ENCODE data around the gene DPEP1. TPM values are rescaled to one million over a fixed set of nuclear protein-coding genes. Genes with fewer than 3 reads are reported as not detected.

Gene DPEP1
- total RNA-seq (2021): 1.1 and 1.2 TPM in 2 replicates
- long read RNA-seq, partial matches to known transcripts: 0 of 7 reads
- long read RNA-seq, other reads (novel, unspliced or antisense): 6 of 7 reads

- no peak within 1 kb of the TSS for H2BK120ac ChIP-seq (ENCODE audit: low read depth, low read length, poor library complexity, severe bottlenecking)
- H3K18ac ChIP-seq (ENCODE audit: insufficient read length, low read depth, low read length): no peak within 1 kb of the TSS
- H3K9me3 ChIP-seq (ENCODE audit: control insufficient read depth, low read depth, low read length): no peaks in the 10 kb centered on the region
- H3K27me3 ChIP-seq (ENCODE audit: insufficient read depth, low read length): no peaks in the 10 kb centered on the region
- H3K79me1 ChIP-seq (ENCODE audit: insufficient read depth, low read depth, low read length, poor library complexity, severe bottlenecking): no peaks in the 10 kb centered on the region
- H3K27ac ChIP-seq (ENCODE audit: insufficient read length, low read depth, low read length): no peak within 1 kb of the TSS
- peak; percentile 59 for DNase-seq
- H4K5ac ChIP-seq (ENCODE audit: insufficient read length, low read depth, low read length): no peak within 1 kb of the TSS
- WGBS (ENCODE audit: extremely low coverage, insufficient read length, low lambda C conversion rate): no CpG with 5 or more reads among the region's 19 CpGs
- Mint-ChIP-seq H3K4me1 (peaks cover 6 to 17% of the 10 kb centered on the region in 2 experiments), H3K36me3 (ENCODE audit: insufficient read depth in 1 of 3, low read depth in 3 of 3) (peaks cover 0 to 5% (median 3%) of the 10 kb centered on the region in 3 experiments; a peak in 3 of 7 replicates), H3K4me3 (peak within 1 kb of the TSS in 1 of 2 experiments; percentile 65; a peak in 3 of 5 replicates), H3K9me3 (peaks cover 0 to 2% of the 10 kb centered on the region in 2 experiments; a peak in 1 of 5 replicates), H3K27ac (no peak within 1 kb of the TSS; a peak in 1 of 7 replicates), H3K27me3 (ENCODE audit: low read depth) (peaks cover 1% of the 10 kb centered on the region)
- H2AK5ac ChIP-seq (ENCODE audit: insufficient read length, low read length): no peak within 1 kb of the TSS
- no peak within 1 kb of the TSS for H3K4ac ChIP-seq (ENCODE audit: low read depth, low read length)
- H4K91ac ChIP-seq (ENCODE audit: insufficient read length, low read depth, low read length): no peak within 1 kb of the TSS
- H2AFZ ChIP-seq (ENCODE audit: low read length): no peak within 1 kb of the TSS
- H2BK12ac ChIP-seq (ENCODE audit: insufficient read length, low read depth, low read length): no peak within 1 kb of the TSS
- TF ChIP-seq, protein P1, sequence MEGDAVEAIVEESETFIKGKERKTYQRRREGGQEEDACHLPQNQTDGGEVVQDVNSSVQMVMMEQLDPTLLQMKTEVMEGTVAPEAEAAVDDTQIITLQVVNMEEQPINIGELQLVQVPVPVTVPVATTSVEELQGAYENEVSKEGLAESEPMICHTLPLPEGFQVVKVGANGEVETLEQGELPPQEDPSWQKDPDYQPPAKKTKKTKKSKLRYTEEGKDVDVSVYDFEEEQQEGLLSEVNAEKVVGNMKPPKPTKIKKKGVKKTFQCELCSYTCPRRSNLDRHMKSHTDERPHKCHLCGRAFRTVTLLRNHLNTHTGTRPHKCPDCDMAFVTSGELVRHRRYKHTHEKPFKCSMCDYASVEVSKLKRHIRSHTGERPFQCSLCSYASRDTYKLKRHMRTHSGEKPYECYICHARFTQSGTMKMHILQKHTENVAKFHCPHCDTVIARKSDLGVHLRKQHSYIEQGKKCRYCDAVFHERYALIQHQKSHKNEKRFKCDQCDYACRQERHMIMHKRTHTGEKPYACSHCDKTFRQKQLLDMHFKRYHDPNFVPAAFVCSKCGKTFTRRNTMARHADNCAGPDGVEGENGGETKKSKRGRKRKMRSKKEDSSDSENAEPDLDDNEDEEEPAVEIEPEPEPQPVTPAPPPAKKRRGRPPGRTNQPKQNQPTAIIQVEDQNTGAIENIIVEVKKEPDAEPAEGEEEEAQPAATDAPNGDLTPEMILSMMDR (conservative IDR thresholded peaks at IDR 0.05): no peak
- H4K20me1 ChIP-seq (ENCODE audit: control insufficient read depth, insufficient read depth, insufficient read length): no peaks in the 10 kb centered on the region
- H2BK15ac ChIP-seq (ENCODE audit: low read depth, low read length): 0 out of 2 replicates have a peak within 1 kb of the TSS, but pooled peaks have one; percentile 52
- no peak within 1 kb of the TSS for H3K9ac ChIP-seq (ENCODE audit: extremely low read depth, insufficient read length, low read length)
- H2BK5ac ChIP-seq (ENCODE audit: insufficient read length, low read length): no peak within 1 kb of the TSS
- H3K56ac ChIP-seq (ENCODE audit: insufficient read length, low read depth, low read length): no peak within 1 kb of the TSS
- no peaks in the 10 kb centered on the region for H3K23me2 ChIP-seq (ENCODE audit: insufficient read length, low read depth, low read length, poor library complexity, severe bottlenecking)
- no peak within 1 kb of the TSS for H4K8ac ChIP-seq (replicated peaks; ENCODE audit: insufficient read length, low read depth, low read length)
- H3K23ac ChIP-seq (ENCODE audit: insufficient read length, low read depth, low read length): no peak within 1 kb of the TSS
- H2BK20ac ChIP-seq (ENCODE audit: low read depth, low read length, poor library complexity, severe bottlenecking): no peak within 1 kb of the TSS
- H3K79me2 ChIP-seq (ENCODE audit: insufficient read depth, low read length): no peaks in the 10 kb centered on the region
- no peak within 1 kb of the TSS for H3T11ph ChIP-seq (ENCODE audit: low read length)
- no peak within 1 kb of the TSS for H3K4me2 ChIP-seq (ENCODE audit: insufficient read depth, insufficient read length, low read length)
- H3K4me1 ChIP-seq (ENCODE audit: insufficient read depth, low read length): no peaks in the 10 kb centered on the region; the same call in 1 of the 2 replicates
- peak within 1 kb of the TSS; percentile 1; the same call in 1 of the 2 replicates for H3K14ac ChIP-seq (ENCODE audit: insufficient read depth, low read length)
These were observed at the start of gene DPEP1 for GRCh38 chr16:89613231-89613953. Gene DPEP1 (plus strand): TSS chr16:89613642. CDS start chr16:89630411, 16,769 bp downstream.

Data from H9 (cell line).